GM18520 (cell line): ENCODE results near the gene ICA1L.
A peak's percentile ranks its signal among the peaks of the same experiment; 100 is the strongest.
"Not testable (repeated sequence)": the region's sequence is repeated elsewhere in the genome, so short reads cannot be mapped to it uniquely, and the experiment has no call there.

Experiments used
- ATAC-seq: cut with Tn5 transposase; IDR thresholded peaks from one replicate; pipeline ENCODE4 v1.9.1; 2021; ENCODE audit not compliant: unreplicated experiment

ICA1L gene

GRCh38 chr2:202871300-202872141 is at the start of gene ICA1L:
ICA1L (minus strand) TSS chr2:202871766; CDS start chr2:202829009, 42,757 bp downstream.
- peak; percentile 33 for ATAC-seq

GRCh38 chr2:202918860-202919259 is 47.3 kb upstream of the ICA1L start:
- no peak for ATAC-seq

- peak; percentile 32 for ATAC-seq
Measured at GRCh38 chr2:202912342-202913201, 41.0 kb upstream of the ICA1L start.

GRCh38 chr2:202911512-202912341 is 40.2 kb upstream of the ICA1L start, which contains the start of the genes CARF and WDR12:
CARF (plus strand) TSS chr2:202912275; CDS start chr2:202941903, 29,628 bp downstream.
WDR12 (minus strand) TSS chr2:202911673; CDS start chr2:202911476, 197 bp downstream.
- peak; percentile 59 for ATAC-seq

- ATAC-seq: no peak
Measured at GRCh38 chr2:202911203-202911511, 39.6 kb upstream of the ICA1L start.

- no peak for ATAC-seq
Measured at GRCh38 chr2:202910698-202911097, 39.1 kb upstream of the ICA1L start.

- not testable (repeated sequence) for ATAC-seq
Measured at GRCh38 chr2:202910250-202910649, 38.7 kb upstream of the ICA1L start.

GRCh38 chr2:202909394-202910192 is 38.0 kb upstream of the ICA1L start:
- ATAC-seq: no peak

- ATAC-seq: no peak
Measured at GRCh38 chr2:202908186-202908585, 36.6 kb upstream of the ICA1L start.

GRCh38 chr2:202905507-202905906 is 33.9 kb upstream of the ICA1L start:
- not testable (repeated sequence) for ATAC-seq

- ATAC-seq: no peak
Measured at GRCh38 chr2:202885190-202885589, 13.6 kb upstream of the ICA1L start.

- ATAC-seq: no peak
Measured at GRCh38 chr2:202883987-202884675, 12.6 kb upstream of the ICA1L start.

- no peak for ATAC-seq
Measured at GRCh38 chr2:202881570-202881969, 10.0 kb upstream of the ICA1L start.

- no peak for ATAC-seq
Measured at GRCh38 chr2:202877699-202878098, 6.1 kb upstream of the ICA1L start.

GRCh38 chr2:202870431-202871299 is 901 bp downstream of the ICA1L start:
- ATAC-seq: peak; percentile 43

- no peak for ATAC-seq
Measured at GRCh38 chr2:202861987-202862386, 9.6 kb downstream of the ICA1L start.

GRCh38 chr2:202858601-202859000 is 13.0 kb downstream of the ICA1L start:
- no peak for ATAC-seq

- not testable (repeated sequence) for ATAC-seq
Measured at GRCh38 chr2:202849343-202849742, 22.2 kb downstream of the ICA1L start.

- ATAC-seq: no peak
Measured at GRCh38 chr2:202848813-202849212, 22.8 kb downstream of the ICA1L start.
